GM18909 (cell line): ENCODE data around the gene HIGD2B.
A peak's percentile ranks its signal among the peaks of the same experiment; 100 is the strongest.
"Not testable (repeated sequence)": the region's sequence is repeated elsewhere in the genome, so short reads cannot be mapped to it uniquely, and the experiment has no call there.

Experiments
- ATAC-seq: cut with Tn5 transposase; IDR thresholded peaks from one replicate; pipeline ENCODE4 v1.9.1; 2021; ENCODE audit warnings: mild to moderate bottlenecking; ENCODE audit not compliant: unreplicated experiment, poor library complexity

HIGD2B gene

DNA sequence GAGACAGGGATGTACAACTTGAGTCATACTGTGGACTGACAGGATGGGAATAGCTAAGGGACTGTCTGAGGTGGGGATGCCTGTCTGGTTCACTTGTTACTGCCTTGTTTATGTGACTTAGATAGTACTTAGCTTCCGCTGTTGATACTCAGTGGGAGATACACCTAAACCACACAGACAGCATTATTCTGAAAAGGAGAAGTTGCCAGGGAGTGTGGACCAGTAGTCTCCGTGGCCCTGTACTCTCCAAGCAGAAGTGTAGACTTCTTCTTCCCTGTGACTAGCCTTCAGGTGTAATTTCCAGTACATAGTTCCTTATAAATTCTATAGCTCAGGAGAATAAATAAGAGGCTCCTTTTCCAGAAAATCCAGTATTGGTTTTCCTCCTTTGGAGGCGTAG lies 5.1 kb downstream of the HIGD2B start:
- ATAC-seq = no peak

GRCh38 chr15:72676838-72677237 lies 9.1 kb downstream of the HIGD2B start:
- no peak for ATAC-seq

DNA sequence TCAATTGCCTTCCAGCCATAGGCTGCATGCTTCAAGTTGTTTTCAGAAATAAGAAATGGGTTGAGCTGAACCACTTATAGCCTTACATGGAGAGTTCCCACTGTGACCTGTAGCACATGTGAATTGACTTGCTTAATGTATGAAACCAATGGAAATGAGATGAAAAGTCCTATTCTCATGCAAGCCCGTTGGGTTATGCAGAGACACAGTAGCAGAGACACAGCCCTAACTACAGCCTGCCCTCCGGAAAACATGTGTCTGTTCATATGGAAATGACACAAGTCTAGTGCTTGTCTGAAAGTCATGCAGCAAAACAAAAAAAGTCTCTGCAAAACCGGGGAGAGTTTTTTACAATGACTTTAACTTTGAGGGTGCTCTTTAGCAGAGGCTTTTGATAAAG lies 14.5 kb downstream of the HIGD2B start:
- no peak for ATAC-seq

DNA sequence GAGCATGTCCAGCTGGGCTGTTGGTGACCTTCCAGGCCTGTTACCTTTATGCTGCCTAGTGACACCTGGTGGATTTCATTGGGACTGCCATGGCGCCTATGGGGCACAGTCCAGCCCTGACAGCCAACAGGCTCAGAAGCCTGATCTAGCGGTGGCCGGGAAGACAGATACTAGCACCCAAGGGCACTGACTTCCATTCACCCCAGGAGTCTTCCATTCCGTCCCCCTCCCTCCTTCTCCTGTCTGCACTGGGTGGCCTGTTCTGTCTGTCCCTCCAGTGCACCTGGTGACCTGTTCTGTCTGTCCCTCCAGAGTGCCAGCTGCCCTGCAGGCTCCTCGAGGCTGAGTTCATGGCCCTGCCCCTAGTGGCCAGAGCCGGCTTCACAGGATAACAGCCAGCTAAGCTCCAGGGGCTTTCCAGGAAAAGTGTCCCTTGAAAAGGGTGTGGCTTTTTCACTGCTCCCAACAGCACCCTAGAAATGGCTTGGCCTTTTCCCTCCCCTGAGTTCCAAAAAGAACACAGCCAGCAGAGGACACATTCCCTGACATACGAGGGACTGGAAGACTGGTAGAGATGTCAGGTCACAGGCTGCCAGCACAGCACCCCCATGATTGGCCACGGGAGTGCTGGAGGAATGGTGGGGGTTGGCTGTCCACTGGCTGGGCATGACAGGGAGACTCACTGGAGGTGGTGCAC lies 15.2 kb downstream of the HIGD2B start:
- ATAC-seq = peak; percentile 81

DNA sequence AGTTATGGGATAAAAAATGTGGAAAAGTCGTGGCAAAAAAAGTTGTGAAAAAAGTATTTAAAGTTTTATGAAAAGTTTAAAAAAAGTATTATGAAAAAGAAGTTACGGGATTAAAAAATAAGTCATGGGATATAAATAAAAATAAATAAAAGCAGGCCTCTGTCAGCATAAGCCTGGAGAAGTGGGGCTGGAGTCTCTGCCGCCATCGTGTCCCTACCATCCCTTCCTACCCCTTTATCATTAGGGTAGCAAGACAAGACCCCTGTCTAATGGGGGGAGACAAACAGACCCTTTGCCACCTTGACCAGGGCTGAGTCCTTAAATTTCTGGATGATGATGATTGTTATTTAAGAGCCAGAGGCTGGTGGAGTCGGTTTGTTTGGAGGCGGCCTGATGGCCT lies 16.2 kb downstream of the HIGD2B start:
- ATAC-seq = not testable (repeated sequence)

- ATAC-seq = not testable (repeated sequence)
These were observed 20.3 kb downstream of the HIGD2B start for GRCh38 chr15:72665706-72666105.

- ATAC-seq = not testable (repeated sequence)
These were observed 22.1 kb downstream of the HIGD2B start for GRCh38 chr15:72663931-72664330.

DNA sequence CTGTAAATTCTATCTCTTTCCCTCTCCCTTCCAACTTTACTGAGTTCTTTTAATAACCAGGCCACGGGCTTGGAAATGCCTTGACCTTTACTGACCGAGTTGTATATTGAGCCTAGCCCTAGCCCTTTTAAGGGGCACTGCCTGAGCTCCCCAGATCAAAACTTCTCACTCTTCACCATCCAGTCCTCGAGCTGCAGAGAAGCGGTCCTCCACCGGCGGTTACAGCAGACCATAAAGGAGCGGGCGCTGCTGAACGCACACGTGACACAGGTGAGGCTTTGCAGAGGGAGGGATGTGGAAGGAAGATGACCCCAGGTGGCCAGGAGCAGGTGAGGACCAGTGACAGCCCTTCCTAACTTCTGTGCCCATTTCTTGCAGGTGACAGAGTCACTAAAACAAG lies 24.9 kb downstream of the HIGD2B start:
- ATAC-seq = not testable (repeated sequence)

- not testable (repeated sequence) for ATAC-seq
These were observed 30.0 kb downstream of the HIGD2B start for GRCh38 chr15:72656014-72656413.

- ATAC-seq = not testable (repeated sequence)
These were observed 31.6 kb downstream of the HIGD2B start, which contains the start of gene GOLGA6B for GRCh38 chr15:72654397-72654796. GOLGA6B (plus strand) TSS chr15:72654697; CDS start chr15:72654738, 41 bp downstream.

DNA sequence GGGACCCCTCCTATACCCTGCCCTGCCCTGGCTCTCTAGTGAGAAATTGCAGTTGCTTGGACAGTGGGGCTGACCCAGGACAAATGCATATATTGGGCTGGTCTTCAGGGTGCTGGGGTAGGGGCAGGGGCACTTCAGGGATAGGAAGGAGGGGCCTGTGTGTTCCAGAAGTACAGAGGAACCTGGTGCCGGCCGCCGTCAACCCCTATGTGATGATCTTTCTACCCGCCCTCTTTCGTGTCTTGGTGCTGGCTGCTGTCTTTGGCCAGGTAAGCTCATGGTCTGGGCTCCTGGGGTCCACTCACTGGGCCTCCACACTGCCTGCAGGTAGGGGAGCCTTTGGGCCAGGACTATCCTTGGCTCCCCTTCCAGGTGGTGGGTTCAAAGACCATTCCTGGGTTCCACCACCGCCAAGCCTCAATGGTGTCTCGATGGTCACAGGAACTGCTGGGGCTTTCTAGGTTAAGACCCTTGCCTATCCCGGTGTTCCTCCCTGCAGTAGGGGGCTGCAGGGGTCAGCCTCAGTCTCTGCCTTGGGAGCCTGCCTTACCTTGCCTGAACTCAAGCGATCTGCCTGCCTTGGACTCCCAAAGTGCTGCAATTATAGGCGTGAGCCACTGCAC lies 37.2 kb downstream of the HIGD2B start:
- not testable (repeated sequence) for ATAC-seq

DNA sequence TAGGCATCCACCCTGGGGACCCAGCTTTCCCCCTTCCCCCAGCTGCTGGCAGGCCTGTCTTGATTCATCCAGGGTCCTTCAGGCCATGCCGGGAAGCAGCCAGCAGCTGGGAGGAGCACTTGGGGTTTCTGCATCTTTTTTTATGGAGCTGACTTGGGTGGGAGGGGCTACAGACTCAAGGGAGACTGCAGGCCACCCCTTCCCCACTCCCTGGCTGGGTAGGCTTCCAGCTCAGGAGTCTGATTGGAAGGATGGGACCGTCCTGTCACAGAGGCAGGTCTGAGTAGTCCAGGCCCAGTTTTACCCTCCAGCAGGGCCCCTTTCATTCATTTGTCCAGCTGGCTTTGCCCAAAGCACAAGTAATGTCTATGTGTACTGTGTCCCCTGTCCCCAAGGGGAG lies 43.7 kb downstream of the HIGD2B start:
- not testable (repeated sequence) for ATAC-seq

DNA sequence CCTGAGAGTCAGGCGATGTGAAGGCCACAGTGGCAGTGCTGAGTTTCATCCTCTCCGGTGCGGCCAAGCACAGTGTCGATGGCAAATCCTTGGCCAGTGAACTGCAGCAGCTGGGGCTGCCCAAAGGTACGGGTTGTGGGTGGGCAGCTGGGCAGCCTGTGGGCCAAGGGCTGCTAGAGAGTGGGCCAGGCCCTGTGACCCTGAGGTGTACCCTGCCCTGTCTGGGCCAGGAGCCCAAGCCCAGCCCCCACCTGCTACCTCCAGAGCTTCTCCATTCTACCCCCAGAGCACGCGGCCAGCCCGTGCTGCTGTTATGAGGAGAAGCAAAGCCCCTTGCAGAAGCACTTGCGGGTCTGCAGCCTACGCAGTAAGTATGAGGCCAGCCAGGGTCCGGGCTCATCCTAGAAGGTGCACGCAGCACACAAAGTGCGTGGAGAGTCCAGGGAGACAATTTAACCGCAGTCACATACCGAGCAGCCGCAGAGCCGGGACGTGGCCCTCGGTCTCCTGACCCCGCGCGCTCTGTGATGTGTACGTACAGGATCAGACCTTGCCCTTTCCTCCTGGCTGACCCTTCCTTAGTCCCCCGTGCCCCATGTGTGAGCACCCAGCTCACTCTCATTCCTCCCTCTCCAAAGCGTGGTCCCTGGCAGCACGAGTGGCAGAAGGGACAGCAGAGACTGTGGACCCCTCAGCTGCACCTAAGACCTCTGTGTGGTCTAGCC lies 46.1 kb downstream of the HIGD2B start:
- not testable (repeated sequence) for ATAC-seq

GRCh38 chr15:72636519-72637282 lies 49.3 kb downstream of the HIGD2B start:
- not testable (repeated sequence) for ATAC-seq

DNA sequence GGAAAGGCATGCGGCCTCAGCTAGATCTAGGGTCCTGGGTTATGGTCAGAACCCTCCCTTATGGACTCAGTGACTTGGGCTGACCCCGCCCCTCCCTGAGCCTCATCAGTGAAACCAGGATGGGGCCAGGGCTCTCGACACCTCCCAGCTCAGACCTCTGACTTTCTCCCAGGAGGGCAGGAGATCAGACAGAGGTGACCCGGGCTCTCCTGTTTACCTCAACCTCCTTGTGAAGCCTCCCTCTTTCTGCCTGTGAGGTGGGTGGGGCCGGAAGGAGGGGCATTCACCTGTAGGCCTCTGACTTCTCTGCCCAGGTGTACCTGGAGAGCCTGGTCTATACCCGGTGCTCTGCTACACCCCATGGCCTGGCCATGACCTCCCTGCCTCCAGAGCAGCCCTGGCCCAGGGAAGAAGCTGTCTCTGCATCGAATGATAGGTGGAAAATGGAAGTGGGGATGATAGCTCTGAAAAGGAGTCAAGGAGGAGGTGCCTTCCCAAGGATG lies 56.9 kb downstream of the HIGD2B start:
- ATAC-seq = not testable (repeated sequence)

DNA sequence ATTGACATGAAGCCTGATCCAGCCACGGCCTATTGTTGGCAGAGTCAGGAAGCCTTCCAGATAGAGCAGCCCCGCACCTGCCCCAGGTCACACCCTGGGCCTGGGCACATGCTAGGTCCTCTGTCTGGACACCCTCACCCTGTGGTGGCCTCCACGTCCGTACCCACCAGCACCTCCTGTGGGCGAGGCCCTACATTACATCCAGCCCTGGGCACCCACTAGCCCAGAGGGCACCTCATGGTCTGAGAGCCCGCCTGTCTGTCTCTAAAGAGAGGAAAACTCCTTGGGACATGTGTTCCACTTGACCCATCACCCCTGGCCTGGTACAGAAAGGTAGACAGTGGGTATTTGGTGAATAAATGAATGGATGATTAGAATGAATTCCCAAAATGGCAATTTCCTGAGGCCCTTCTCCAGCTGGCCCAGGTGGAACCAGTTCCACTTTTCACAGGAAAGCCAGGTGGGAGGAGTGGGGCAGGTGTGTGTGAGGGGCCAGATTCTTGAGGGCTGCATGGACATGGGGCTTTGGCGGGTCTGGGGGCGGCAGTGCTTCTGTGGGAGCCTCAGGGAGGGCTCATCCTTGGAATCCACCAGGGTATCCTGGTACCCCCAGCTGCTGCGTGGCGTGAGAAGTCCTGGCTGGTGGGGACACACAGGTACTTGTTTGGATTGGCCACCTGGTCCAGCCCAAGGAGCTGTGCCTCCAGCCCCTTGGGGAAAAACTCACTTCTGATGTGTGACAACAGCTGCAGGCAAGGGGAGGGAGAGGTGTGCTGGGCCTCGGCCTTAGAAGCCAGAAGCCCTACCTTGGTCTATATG lies 57.5 kb downstream of the HIGD2B start:
- ATAC-seq = not testable (repeated sequence)

GRCh38 chr15:72626153-72626552 lies 59.8 kb downstream of the HIGD2B start:
- not testable (repeated sequence) for ATAC-seq
